NCI-H510A treated with DMSO at 0.1 percent for 48 hours (cell line): Measurements from ENCODE around the gene KLHL22.
A peak's percentile ranks its signal among the peaks of the same experiment; 100 is the strongest.
"Not testable (repeated sequence)": the region's sequence is repeated elsewhere in the genome, so short reads cannot be mapped to it uniquely, and the experiment has no call there.

Experiments
- DNase-seq: peaks from one replicate; lab custom pipeline; 2025; lab: John Stamatoyannopoulos, UW

KLHL22 gene

GRCh38 chr22:20420157-20420842 lies 75.3 kb downstream of the KLHL22 start:
- DNase-seq, result no peak

- no peak for DNase-seq
Measured at GRCh38 chr22:20419664-20419951, 76.0 kb downstream of the KLHL22 start.

GRCh38 chr22:20418211-20418788 lies 77.3 kb downstream of the KLHL22 start:
- peak; percentile 56 for DNase-seq

GRCh38 chr22:20415699-20416098 lies 79.9 kb downstream of the KLHL22 start:
- not testable (repeated sequence) for DNase-seq

GRCh38 chr22:20415241-20415640 lies 80.4 kb downstream of the KLHL22 start:
- not testable (repeated sequence) for DNase-seq

- no peak for DNase-seq
Measured at GRCh38 chr22:20414450-20414849, 81.1 kb downstream of the KLHL22 start.

GRCh38 chr22:20414059-20414440 lies 81.5 kb downstream of the KLHL22 start:
- no peak for DNase-seq

GRCh38 chr22:20413217-20414058 lies 82.2 kb downstream of the KLHL22 start:
- DNase-seq, result no peak

GRCh38 chr22:20412474-20413216 lies 83.0 kb downstream of the KLHL22 start:
- no peak for DNase-seq

- not testable (repeated sequence) for DNase-seq
Measured at GRCh38 chr22:20409385-20409784, 86.2 kb downstream of the KLHL22 start.

- DNase-seq, result no peak
Measured at GRCh38 chr22:20408891-20409290, 86.7 kb downstream of the KLHL22 start.

- DNase-seq, result no peak
Measured at GRCh38 chr22:20407829-20408228, 87.8 kb downstream of the KLHL22 start.

GRCh38 chr22:20406686-20407408 lies 88.7 kb downstream of the KLHL22 start:
- DNase-seq, result no peak

- no peak for DNase-seq
Measured at GRCh38 chr22:20405931-20406685, 89.5 kb downstream of the KLHL22 start.

GRCh38 chr22:20405291-20405930 lies 90.2 kb downstream of the KLHL22 start:
- DNase-seq, result no peak

GRCh38 chr22:20404881-20405280 lies 90.7 kb downstream of the KLHL22 start:
- no peak for DNase-seq

- no peak for DNase-seq
Measured at GRCh38 chr22:20403779-20404140, 91.8 kb downstream of the KLHL22 start.

- DNase-seq, result no peak
Measured at GRCh38 chr22:20402960-20403778, 92.4 kb downstream of the KLHL22 start.

GRCh38 chr22:20401376-20402014 lies 94.1 kb downstream of the KLHL22 start:
- DNase-seq, result no peak
